NB4 (cell line): Measurements from ENCODE around the gene DLG1.

Experiments used
- CTCF ChIP-seq: IDR thresholded peaks from one replicate; pipeline ENCODE4 v1.5.1; 2012; ENCODE audit warnings: low read depth, low read length
- MAX ChIP-seq: IDR thresholded peaks from 2 replicates; pipeline ENCODE4 v1.6.1; 2011; ENCODE audit warnings: low read depth, low read length
- POLR2A ChIP-seq: IDR thresholded peaks from 2 replicates; pipeline ENCODE4 v1.6.1; 2011; ENCODE audit warnings: mild to moderate bottlenecking; ENCODE audit not compliant: insufficient read length; ENCODE audit errors: extremely low read depth

DNA sequence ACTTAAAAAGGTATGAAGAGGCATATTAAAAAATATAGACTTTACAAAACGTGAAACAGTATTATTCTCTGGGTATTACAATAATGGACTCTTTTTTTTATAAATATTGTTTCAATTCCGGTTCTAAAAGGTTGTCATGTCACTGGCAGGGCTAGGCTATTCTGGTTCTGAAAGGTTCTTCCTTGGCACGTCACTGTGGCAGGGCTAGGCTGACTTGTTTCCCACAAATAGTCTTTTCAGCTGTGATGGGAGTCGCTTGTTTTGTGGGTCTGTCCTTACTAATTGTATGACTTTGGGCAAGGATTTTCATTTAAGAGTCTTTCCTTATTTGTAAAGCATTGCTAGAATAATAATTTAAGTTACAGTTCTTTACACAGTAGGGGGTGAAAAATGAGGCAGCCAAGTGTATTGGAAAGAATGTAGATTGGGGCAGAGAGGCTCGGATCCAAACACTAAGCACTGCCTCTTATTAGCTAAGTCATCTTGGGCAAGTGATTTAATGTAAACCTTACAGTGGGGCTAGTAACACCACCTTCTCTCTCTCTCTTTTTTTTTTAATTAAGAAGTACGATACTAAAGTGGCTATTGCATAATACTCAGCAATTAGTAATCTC is 256.4 kb downstream of the DLG1 start:
- TF ChIP-seq CTCF: no peak
- TF ChIP-seq POLR2A: no peak
- TF ChIP-seq MAX: no peak
